Mammary epithelial cell (primary cell): ENCODE measurements around the gene FAM221A.

ENCODE experiments used
- CTCF ChIP-seq, 2 donors: IDR thresholded peaks in 1 of 2; conservative IDR thresholded peaks in 1 of 2; 2 replicates each; pipeline ENCODE4 v1.5.1; 2011 to 2012; ENCODE audit warnings: inconsistent platforms in 2 of 2, low read length in 2 of 2, mild to moderate bottlenecking in 2 of 2, control low read depth in 1 of 2, low read depth in 1 of 2; ENCODE audit not compliant: insufficient read depth in 1 of 2; ENCODE audit errors: extremely low read depth in 1 of 2
- EZH2 ChIP-seq: IDR thresholded peaks from 2 replicates; pipeline ENCODE4 v1.6.1; 2012; ENCODE audit warnings: low read length, inconsistent platforms, borderline replicate concordance

GRCh38 chr7:23655433-23655832, 24.6 kb upstream of the FAM221A start:
- TF ChIP-seq CTCF (conservative IDR thresholded peaks at IDR 0.05 in 1 of 2, IDR thresholded peaks at IDR 0.05 in 1 of 2; ENCODE audit: extremely low read depth in 1 of 2, insufficient read depth in 1 of 2, low read depth in 1 of 2, low read length in 2 of 2), result no peak
- TF ChIP-seq EZH2, result no peak
